Endothelial cell of umbilical vein (primary cell): ENCODE measurements around the gene CXXC4. TPM values are rescaled to one million over a fixed set of nuclear protein-coding genes. Genes with fewer than 3 reads are reported as not detected.

Source experiments
- BruUV-seq: library from RNA; stranded (reverse); fragments of 400-500 nt; replicated peaks from 2 replicates; lab custom pipeline; 2021; lab: Mats Ljungman, UMichigan
- CTCF ChIA-PET: fragments of 300-600, 350-600 bp; sonication (Branson Sonifier 250); formaldehyde crosslinking; loops from one replicate; lab custom pipeline; 2021; ENCODE audit warnings: antibody characterized with exemption, inconsistent platforms; lab: Charles Lee
- POLR2A ChIA-PET: fragments of 300-600, 350-600 bp; sonication (Branson Sonifier 250); formaldehyde crosslinking; loops from one replicate; lab custom pipeline; 2021; ENCODE audit warnings: antibody characterized with exemption, inconsistent platforms; lab: Charles Lee
- DNase-seq: peaks from one replicate; pipeline ENCODE4 v3.0.0-alpha.2; 2011; ENCODE audit warnings: low read depth, low spot score
- FAIRE-seq: peaks from 2 replicates; lab custom pipeline; 2011; peaks lifted over from hg19 to GRCh38; lab: Jason Lieb, UNC
- H2AFZ ChIP-seq: 2 replicates; pipeline ENCODE4 v1.6.0; 2012; ENCODE audit warnings: low read depth, low read length, control low read depth, inconsistent platforms
- H3K27ac ChIP-seq: 2 replicates; pipeline ENCODE4 v1.5.1; 2011; ENCODE audit warnings: low read depth, mild to moderate bottlenecking, control low read depth, low read length, moderate library complexity; ENCODE audit not compliant: insufficient read depth
- H3K27me3 ChIP-seq, 2 experiments: 2 replicates each; pipeline versions ENCODE4 v1.6.0 to v1.6.1; 2011; ENCODE audit warnings: low read length in 2 of 2, mixed read lengths in 1 of 2; ENCODE audit not compliant: control insufficient read depth in 2 of 2, insufficient read depth in 2 of 2
- H3K36me3 ChIP-seq, 2 experiments: 2 replicates in 1 of 2; 3 replicates in 1 of 2; pipeline ENCODE4 v1.5.1; 2011; ENCODE audit warnings: low read length in 2 of 2, mild to moderate bottlenecking in 1 of 2, moderate library complexity in 1 of 2; ENCODE audit not compliant: control insufficient read depth in 2 of 2, insufficient read depth in 2 of 2; ENCODE audit errors: extremely low read depth in 1 of 2
- H3K4me1 ChIP-seq: 3 replicates; pipeline ENCODE4 v1.5.1; 2011; ENCODE audit warnings: mild to moderate bottlenecking, low read length; ENCODE audit not compliant: control insufficient read depth, insufficient read depth; ENCODE audit errors: extremely low read depth
- H3K4me2 ChIP-seq: 2 replicates; pipeline ENCODE4 v1.6.1; 2011; ENCODE audit warnings: low read length, control low read depth, mixed read lengths; ENCODE audit not compliant: insufficient read depth
- H3K4me3 ChIP-seq, 3 experiments: fragments of 200-600 bp in 1 of 3; sonication (generic), shearing (Covaris generic) in 1 of 3; replicated peaks in 1 of 3; 2 replicates each; pipeline ENCODE4 v1.5.1; 2011 to 2016; ENCODE audit warnings: control low read depth in 3 of 3, low read length in 3 of 3, mild to moderate bottlenecking in 2 of 3, inconsistent platforms in 1 of 3, low read depth in 1 of 3, moderate library complexity in 1 of 3; ENCODE audit not compliant: insufficient read depth in 1 of 3
- H3K79me2 ChIP-seq: 2 replicates; pipeline ENCODE4 v1.6.0; 2012; ENCODE audit warnings: low read length, inconsistent platforms; ENCODE audit not compliant: control insufficient read depth, insufficient read depth
- H3K9ac ChIP-seq: replicated peaks from 2 replicates; pipeline ENCODE3; 2011; ENCODE audit warnings: low read length, control low read depth; ENCODE audit not compliant: insufficient read depth; ENCODE audit errors: extremely low read depth
- H3K9me1 ChIP-seq: replicated peaks from 3 replicates; pipeline ENCODE4 v1.6.0; 2011; ENCODE audit warnings: mild to moderate bottlenecking, low read length; ENCODE audit not compliant: control insufficient read depth, insufficient read depth; ENCODE audit errors: extremely low read depth
- H3K9me3 ChIP-seq: replicated peaks from 2 replicates; pipeline ENCODE4 v1.5.1; 2012; ENCODE audit warnings: low read length, inconsistent platforms; ENCODE audit not compliant: control insufficient read depth, insufficient read depth
- H4K20me1 ChIP-seq: replicated peaks from 2 replicates; pipeline ENCODE3; 2011; ENCODE audit warnings: mild to moderate bottlenecking, low read length; ENCODE audit not compliant: control insufficient read depth, insufficient read depth; ENCODE audit errors: extremely low read depth
- EZH2 ChIP-seq: IDR thresholded peaks from 2 replicates; pipeline ENCODE4 v1.6.1; 2012; ENCODE audit warnings: borderline replicate concordance, low read depth, mild to moderate bottlenecking, moderate library complexity, low read length, inconsistent platforms; ENCODE audit not compliant: severe bottlenecking
- FOS ChIP-seq: IDR thresholded peaks from 2 replicates; pipeline ENCODE4 v1.6.1; 2011; ENCODE audit warnings: mild to moderate bottlenecking, low read length, moderate library complexity, borderline replicate concordance; ENCODE audit not compliant: insufficient read depth
- GATA2 ChIP-seq: IDR thresholded peaks from 2 replicates; pipeline ENCODE4 v1.7.0; 2011; ENCODE audit warnings: low read depth, mild to moderate bottlenecking, moderate library complexity, mixed read lengths, low read length; ENCODE audit not compliant: insufficient read length, insufficient read depth
- JUN ChIP-seq: IDR thresholded peaks from 2 replicates; pipeline ENCODE4 v1.6.1; 2011; ENCODE audit warnings: borderline replicate concordance, low read depth; ENCODE audit not compliant: insufficient read length, insufficient read depth
- MYC ChIP-seq: IDR thresholded peaks from one replicate; pipeline ENCODE4 v1.6.1; 2011; ENCODE audit warnings: mild to moderate bottlenecking, low read depth, low read length
- POLR2A ChIP-seq: IDR thresholded peaks from 2 replicates; pipeline ENCODE4 v1.6.1; 2012; ENCODE audit warnings: low read depth, mild to moderate bottlenecking, control low read depth, low read length
- POLR2AphosphoS5 ChIP-seq: IDR thresholded peaks from 2 replicates; pipeline ENCODE4 v1.6.1; 2012; ENCODE audit warnings: low read depth, mild to moderate bottlenecking, control low read depth, low read length, moderate library complexity; ENCODE audit not compliant: insufficient read depth
- dilution Hi-C: fragments of 300-500 bp; cut with MboI; formaldehyde crosslinking; loops from one replicate; pipeline ENCODE4 v1.15.0; 2019; ENCODE audit warnings: low sequenced_read_pairs; ENCODE audit not compliant: extremely low pct_ligation_motif_present
- intact Hi-C: fragments of 100-400 bp; cut with micrococcal nuclease; formaldehyde crosslinking; loops from one replicate; pipeline ENCODE4 v1.10.0; 2022
- polyA plus RNA-seq, 4 experiments: library from polyadenylated mRNA; depleted of rRNA in 3 of 4; stranded (reverse) in 3 of 4; unstranded in 1 of 4; fragments of >200 nt; gene quantifications; 2 replicates each; pipeline versions ENCODE4 v1.2.1 to v1.2.3, GENCODE V29; 2011 to 2012; ENCODE audit warnings: missing spikeins in 1 of 4
- total RNA-seq: library from RNA; stranded (reverse); gene quantifications from 2 replicates; pipeline ENCODE4 v1.2.3, GENCODE V29; 2021
- TF ChIP-seq, protein P1 (sequence below), 2 donors: IDR thresholded peaks; 1 replicate in 1 of 2; 2 replicates in 1 of 2; pipeline ENCODE4 v1.5.1; 2011; ENCODE audit warnings: low read length in 2 of 2, mild to moderate bottlenecking in 2 of 2, moderate library complexity in 2 of 2, control low read depth in 1 of 2, inconsistent platforms in 1 of 2, low read depth in 1 of 2; ENCODE audit not compliant: insufficient read depth in 1 of 2; ENCODE audit errors: extremely low read depth in 1 of 2
- TF ChIP-seq, protein P2 (sequence below): IDR thresholded peaks from 2 replicates; pipeline ENCODE4 v1.6.1; 2011; ENCODE audit not compliant: insufficient read depth, insufficient read length

The CXXC4 gene
- total and polyA plus RNA-seq, 2 donors (not counting 3 experiments of a cell fraction or from before 2014, with no cell fraction given): not detected

DNA sequence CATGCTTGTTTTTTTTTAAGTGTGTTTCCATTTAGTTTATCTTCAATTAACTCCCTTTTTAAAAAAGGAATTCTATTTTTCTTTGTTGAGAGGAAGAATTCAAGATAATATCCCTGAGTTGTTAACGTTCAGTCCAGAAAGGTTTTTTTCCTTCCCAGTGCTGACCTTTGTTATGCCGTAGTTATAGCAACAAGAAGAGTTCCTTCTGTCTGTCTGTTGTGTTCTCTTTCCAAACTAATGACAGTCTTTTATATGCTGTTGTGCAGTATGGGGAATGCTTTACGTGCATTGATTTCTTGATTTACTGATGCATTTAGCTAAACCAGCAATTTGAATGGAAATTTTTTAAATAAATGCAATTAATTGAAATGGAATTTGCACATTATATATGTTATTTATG lies 6.6 kb upstream of the CXXC4 start:
- H3K4me3 ChIP-seq: no peak overlapping the region
- CTCF ChIA-PET: no interaction called here
- no peaks in the 10 kb centered on the region for H4K20me1 ChIP-seq
- DNase-seq (no peak), FAIRE-seq (no peak)
- no peak overlapping the region for H3K27ac ChIP-seq
- no peak overlapping the region for H3K9ac ChIP-seq
- H3K4me1 ChIP-seq: no peaks in the 10 kb centered on the region
- no peaks in the 10 kb centered on the region for H3K36me3 ChIP-seq
- H3K9me1 ChIP-seq: no peaks in the 10 kb centered on the region
- H3K9me3 ChIP-seq: no peaks in the 10 kb centered on the region
- TF ChIP-seq POLR2AphosphoS5 (no peak), GATA2 (no peak), EZH2 (no peak), MYC (no peak), FOS (no peak), JUN (no peak), POLR2A (no peak)
- TF ChIP-seq, protein P1, sequence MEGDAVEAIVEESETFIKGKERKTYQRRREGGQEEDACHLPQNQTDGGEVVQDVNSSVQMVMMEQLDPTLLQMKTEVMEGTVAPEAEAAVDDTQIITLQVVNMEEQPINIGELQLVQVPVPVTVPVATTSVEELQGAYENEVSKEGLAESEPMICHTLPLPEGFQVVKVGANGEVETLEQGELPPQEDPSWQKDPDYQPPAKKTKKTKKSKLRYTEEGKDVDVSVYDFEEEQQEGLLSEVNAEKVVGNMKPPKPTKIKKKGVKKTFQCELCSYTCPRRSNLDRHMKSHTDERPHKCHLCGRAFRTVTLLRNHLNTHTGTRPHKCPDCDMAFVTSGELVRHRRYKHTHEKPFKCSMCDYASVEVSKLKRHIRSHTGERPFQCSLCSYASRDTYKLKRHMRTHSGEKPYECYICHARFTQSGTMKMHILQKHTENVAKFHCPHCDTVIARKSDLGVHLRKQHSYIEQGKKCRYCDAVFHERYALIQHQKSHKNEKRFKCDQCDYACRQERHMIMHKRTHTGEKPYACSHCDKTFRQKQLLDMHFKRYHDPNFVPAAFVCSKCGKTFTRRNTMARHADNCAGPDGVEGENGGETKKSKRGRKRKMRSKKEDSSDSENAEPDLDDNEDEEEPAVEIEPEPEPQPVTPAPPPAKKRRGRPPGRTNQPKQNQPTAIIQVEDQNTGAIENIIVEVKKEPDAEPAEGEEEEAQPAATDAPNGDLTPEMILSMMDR (IDR thresholded peaks at IDR 0.05; ENCODE audit: extremely low read depth in 1 of 2, insufficient read depth in 1 of 2, low read depth in 1 of 2, low read length in 2 of 2): no peak
- TF ChIP-seq, protein P2, sequence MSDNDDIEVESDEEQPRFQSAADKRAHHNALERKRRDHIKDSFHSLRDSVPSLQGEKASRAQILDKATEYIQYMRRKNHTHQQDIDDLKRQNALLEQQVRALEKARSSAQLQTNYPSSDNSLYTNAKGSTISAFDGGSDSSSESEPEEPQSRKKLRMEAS: no peak
- H3K79me2 ChIP-seq: no peaks in the 10 kb centered on the region
- peaks cover 0 to 8% of the 10 kb centered on the region in 2 experiments for H3K27me3 ChIP-seq
- H3K4me2 ChIP-seq: no peak overlapping the region
- no peak overlapping the region for H2AFZ ChIP-seq
- intact Hi-C loops (no loop called here), dilution Hi-C loops (no loop called here)
- no TSS peak for BruUV-seq
- POLR2A ChIA-PET: no interaction called here
